Kidney capillary endothelial cell (primary cell): ENCODE data around the gene PHF10.
"Not testable (repeated sequence)": the region's sequence is repeated elsewhere in the genome, so short reads cannot be mapped to it uniquely, and the experiment has no call there.

Source experiments
- DNase-seq: peaks from one replicate; pipeline ENCODE4 v3.0.0-alpha.2; 2018; ENCODE audit warnings: low spot score

PHF10 gene

GRCh38 chr6:169723200-169723909 lies 945 bp downstream of the PHF10 start:
- DNase-seq: peak; percentile 44

GRCh38 chr6:169722362-169723199 lies 1.7 kb downstream of the PHF10 start:
- peak; percentile 73 for DNase-seq

- no peak for DNase-seq
These were observed 4.0 kb downstream of the PHF10 start for GRCh38 chr6:169720207-169720855.

- no peak for DNase-seq
These were observed 5.2 kb downstream of the PHF10 start for GRCh38 chr6:169719117-169719516.

GRCh38 chr6:169714595-169714994 lies 9.7 kb downstream of the PHF10 start:
- DNase-seq: no peak

GRCh38 chr6:169714178-169714577 lies 10.1 kb downstream of the PHF10 start:
- DNase-seq: no peak

- DNase-seq: no peak
These were observed 14.3 kb downstream of the PHF10 start for GRCh38 chr6:169710009-169710408.

- no peak for DNase-seq
These were observed 15.0 kb downstream of the PHF10 start for GRCh38 chr6:169709293-169709692.

GRCh38 chr6:169707772-169708171 lies 16.5 kb downstream of the PHF10 start:
- DNase-seq: no peak

GRCh38 chr6:169702840-169703246 lies 21.5 kb downstream of the PHF10 start:
- DNase-seq: no peak

GRCh38 chr6:169701954-169702839 lies 22.1 kb downstream of the PHF10 start, which contains the start of the genes C6orf120 and WDR27:
Gene C6orf120, plus strand, starts transcription at chr6:169702126. Its CDS starts 334 bp downstream, at chr6:169702460.
Gene WDR27, minus strand, starts transcription at chr6:169702029. Its CDS starts 13,024 bp downstream, at chr6:169689005.
- peak; percentile 94 for DNase-seq

GRCh38 chr6:169701311-169701953 lies 22.9 kb downstream of the PHF10 start:
- DNase-seq: no peak

- no peak for DNase-seq
These were observed 24.0 kb downstream of the PHF10 start for GRCh38 chr6:169700296-169700695.

- not testable (repeated sequence) for DNase-seq
These were observed 27.2 kb downstream of the PHF10 start for GRCh38 chr6:169697115-169697514.

- no peak for DNase-seq
These were observed 29.2 kb downstream of the PHF10 start for GRCh38 chr6:169695131-169695530.

GRCh38 chr6:169692516-169692915 lies 31.8 kb downstream of the PHF10 start:
- DNase-seq: no peak

- no peak for DNase-seq
These were observed 33.0 kb downstream of the PHF10 start for GRCh38 chr6:169691260-169691659.

GRCh38 chr6:169689287-169689686 lies 35.0 kb downstream of the PHF10 start:
- DNase-seq: no peak

- DNase-seq: no peak
These were observed 38.4 kb downstream of the PHF10 start for GRCh38 chr6:169685860-169686259.

- no peak for DNase-seq
These were observed 40.2 kb downstream of the PHF10 start for GRCh38 chr6:169684056-169684455.

GRCh38 chr6:169678342-169678741 lies 46.0 kb downstream of the PHF10 start:
- no peak for DNase-seq
